ENCODE measurements around the gene HNRNPK. TPM values are rescaled to one million over a fixed set of nuclear protein-coding genes. Genes with fewer than 3 reads are reported as not detected.

The HNRNPK gene
- total RNA-seq, 1 donor: 514 TPM

- TF ChIP-seq CTCF (IDR thresholded peaks at IDR 0.05; ENCODE audit: extremely low read depth, low read depth, low read length): no peak
- H2AFZ ChIP-seq (ENCODE audit: low read length): no peak overlapping the region
- H3K4me1 ChIP-seq (ENCODE audit: insufficient read depth, low read length): peaks cover 11% of the 10 kb centered on the region
- no peaks in the 10 kb centered on the region for H3K36me3 ChIP-seq (ENCODE audit: insufficient read depth, low read length)
- H4K20me1 ChIP-seq (ENCODE audit: insufficient read depth, low read length): no peaks in the 10 kb centered on the region
- H3K79me2 ChIP-seq (ENCODE audit: insufficient read depth, low read length): peaks cover 65% of the 10 kb centered on the region
- no peaks in the 10 kb centered on the region for H3K27me3 ChIP-seq (ENCODE audit: insufficient read depth, low read length)
- H3K4me2 ChIP-seq (ENCODE audit: insufficient read depth, low read length): no peak overlapping the region
- H3K27ac ChIP-seq (ENCODE audit: low read depth, low read length): no peak overlapping the region
- no peak for DNase-seq (ENCODE audit: insufficient read length, low spot score, missing footprints)
- no peaks in the 10 kb centered on the region for H3K9me3 ChIP-seq (ENCODE audit: low read depth, low read length)
- H3K4me3 ChIP-seq (ENCODE audit: insufficient read depth, low read length): no peak overlapping the region
Measured at GRCh38 chr9:83986195-83986594, 6.2 kb upstream of the HNRNPK start.

GRCh38 chr9:83981126-83981871 lies 1.3 kb upstream of the HNRNPK start:
- peaks cover 31% of the 10 kb centered on the region for H4K20me1 ChIP-seq (ENCODE audit: insufficient read depth, low read length)
- no peaks in the 10 kb centered on the region for H3K27me3 ChIP-seq (ENCODE audit: insufficient read depth, low read length)
- DNase-seq (ENCODE audit: insufficient read length, low spot score, missing footprints): peak; percentile 17
- H3K79me2 ChIP-seq (ENCODE audit: insufficient read depth, low read length): peaks cover 92% of the 10 kb centered on the region
- H3K4me1 ChIP-seq (ENCODE audit: insufficient read depth, low read length): peaks cover 18% of the 10 kb centered on the region
- peak overlapping the region; percentile 95 for H3K4me3 ChIP-seq (ENCODE audit: insufficient read depth, low read length)
- no peaks in the 10 kb centered on the region for H3K9me3 ChIP-seq (ENCODE audit: low read depth, low read length)
- peak overlapping the region; percentile 99 for H3K27ac ChIP-seq (ENCODE audit: low read depth, low read length)
- H3K36me3 ChIP-seq (ENCODE audit: insufficient read depth, low read length): peaks cover 17% of the 10 kb centered on the region
- no peak for TF ChIP-seq CTCF (IDR thresholded peaks at IDR 0.05; ENCODE audit: extremely low read depth, low read depth, low read length)
- H3K4me2 ChIP-seq (ENCODE audit: insufficient read depth, low read length): peak overlapping the region; percentile 98
- H2AFZ ChIP-seq (ENCODE audit: low read length): peak overlapping the region; percentile 97

- peaks cover 24% of the 10 kb centered on the region for H3K36me3 ChIP-seq (ENCODE audit: insufficient read depth, low read length)
- peaks cover 95% of the 10 kb centered on the region for H3K79me2 ChIP-seq (ENCODE audit: insufficient read depth, low read length)
- peak; percentile 92 for DNase-seq (ENCODE audit: insufficient read length, low spot score, missing footprints)
Measured at GRCh38 chr9:83980395-83981125, 545 bp upstream of the HNRNPK start, which contains the start of gene RMI1. Gene RMI1 (plus strand): TSS chr9:83980805. CDS start chr9:84000987, 20,182 bp downstream.

More at GRCh38 chr9:83980395-83981125, 545 bp upstream of the HNRNPK start, which contains the start of gene RMI1:
- no peak for TF ChIP-seq CTCF (IDR thresholded peaks at IDR 0.05; ENCODE audit: extremely low read depth, low read depth, low read length)
- Histone ChIP-seq H3K4me1 (ENCODE audit: insufficient read depth, low read length) (peaks cover 22% of the 10 kb centered on the region), H3K4me3 (ENCODE audit: insufficient read depth, low read length) (peak within 1 kb of the TSS; percentile 95), H4K20me1 (ENCODE audit: insufficient read depth, low read length) (peaks cover 39% of the 10 kb centered on the region), H3K27ac (ENCODE audit: low read depth, low read length) (peak within 1 kb of the TSS; percentile 99), H3K4me2 (ENCODE audit: insufficient read depth, low read length) (peak within 1 kb of the TSS; percentile 98), H3K9me3 (ENCODE audit: low read depth, low read length) (no peaks in the 10 kb centered on the region), H2AFZ (ENCODE audit: low read length) (peak within 1 kb of the TSS; percentile 97), H3K27me3 (ENCODE audit: insufficient read depth, low read length) (no peaks in the 10 kb centered on the region)

Measured in osteoblast (primary cell).